ENCODE results near the gene COA3.

COA3 gene

DNA sequence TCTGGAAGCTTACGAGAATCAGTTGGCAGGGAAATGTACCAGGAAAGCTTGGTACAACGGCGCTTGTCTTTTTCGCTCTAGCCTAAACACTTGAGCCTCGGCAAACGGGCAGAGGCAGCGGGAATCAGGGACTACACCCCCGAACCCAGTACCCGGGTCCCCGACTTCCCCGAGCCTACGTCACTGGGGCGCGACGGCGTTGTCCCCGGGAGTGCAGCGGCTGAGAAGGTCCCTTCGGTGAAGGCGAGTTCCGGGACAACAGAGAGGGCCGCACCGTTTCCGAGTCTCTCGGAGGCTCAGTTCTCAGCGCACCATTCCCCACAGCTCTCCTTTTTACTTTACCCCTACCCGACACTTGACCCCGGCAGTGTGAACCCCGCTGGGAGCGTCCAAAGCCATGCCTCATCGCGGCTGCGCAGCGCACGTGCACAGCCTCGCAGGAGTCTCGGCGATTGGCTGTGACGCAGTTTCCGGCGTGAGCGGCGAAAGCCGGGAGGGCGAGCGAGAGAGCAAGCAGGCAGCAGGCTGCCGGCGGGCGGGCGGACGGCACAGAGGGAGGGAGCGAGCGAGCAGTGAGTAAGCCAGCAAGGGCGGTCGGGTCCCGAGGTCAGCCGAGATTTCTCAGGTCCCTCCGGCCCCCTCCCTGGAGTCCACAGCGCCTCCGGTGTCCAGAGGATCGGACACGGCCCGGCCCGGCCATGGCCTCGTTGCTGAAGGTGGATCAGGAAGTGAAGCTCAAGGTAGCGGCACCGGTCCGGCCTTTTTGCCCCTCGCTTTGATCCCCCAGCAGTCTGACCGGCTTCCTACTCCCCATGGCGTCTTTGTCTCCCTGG lies 34.6 kb upstream of the COA3 start, which contains the start of gene PSME3:
TSS of gene PSME3 (plus strand) at position 464 of the 833 bp plus-strand sequence. CDS start at position 699, 235 bp downstream.
- WGBS (ENCODE audit: insufficient coverage) = 0% methylated on average over 58 of the region's 71 CpGs
- Histone ChIP-seq H3K36me3 (ENCODE audit: control insufficient read depth in 4 of 4, insufficient read depth in 4 of 4, low read length in 3 of 4) (peaks cover 6 to 26% (median 17%) of the 10 kb centered on the region in 4 experiments), H3K27ac (ENCODE audit: insufficient read depth in 1 of 2, low read depth in 1 of 2, low read length in 2 of 2, poor library complexity in 1 of 2, severe bottlenecking in 2 of 2) (peak within 1 kb of the TSS; percentile 90 to 92), H3K27me3 (replicated peaks in 2 of 5; ENCODE audit: control insufficient read depth in 4 of 5, insufficient read depth in 5 of 5, low read length in 4 of 5) (no peaks in the 10 kb centered on the region), H3K9me3 (ENCODE audit: control extremely low read depth in 1 of 5, control insufficient read depth in 4 of 5, insufficient read depth in 2 of 5, low read depth in 1 of 5, low read length in 4 of 5) (no peaks in the 10 kb centered on the region), H3K4me3 (ENCODE audit: control insufficient read depth in 1 of 7, extremely low read depth in 1 of 7, insufficient read depth in 4 of 7, low read depth in 2 of 7, low read length in 6 of 7) (peak within 1 kb of the TSS; percentile 83 to 98 (median 85)), H3K4me1 (ENCODE audit: control extremely low read depth in 1 of 4, control insufficient read depth in 4 of 4, insufficient read depth in 4 of 4, low read length in 3 of 4) (peaks cover 13 to 21% (median 17%) of the 10 kb centered on the region in 4 experiments)
- POLR2A ChIA-PET = interaction anchor here (0.5 to 1.4 kb wide), 4 partner anchors 9 to 115 kb away, joined by 3 to 4 read pairs (median 3); partner anchors contain the start of gene BECN1
- peak; percentile 90 to 94 (median 90) for DNase-seq
- CTCF ChIA-PET = interaction anchor here (1.0 to 3.9 kb wide), 10 partner anchors 9 to 254 kb away, joined by 3 to 17 read pairs (median 5); partner anchors contain the start of gene BECN1

- H3K27ac ChIP-seq (ENCODE audit: insufficient read depth in 1 of 2, low read depth in 1 of 2, low read length in 2 of 2, poor library complexity in 1 of 2, severe bottlenecking in 2 of 2) = peak overlapping the region; percentile 90 to 92
- ChIA-PET POLR2A (interaction anchor here (0.9 kb wide), 1 partner anchor 106 kb away, joined by 3 read pairs; no protein-coding TSS in a partner anchor), CTCF (interaction anchor here (1.2 to 3.9 kb wide), 7 partner anchors 8 to 253 kb away, joined by 4 to 17 read pairs (median 5); partner anchors contain the start of gene BECN1)
- H3K9me3 ChIP-seq (ENCODE audit: control extremely low read depth in 1 of 5, control insufficient read depth in 4 of 5, insufficient read depth in 2 of 5, low read depth in 1 of 5, low read length in 4 of 5) = no peaks in the 10 kb centered on the region
- peaks cover 3 to 18% (median 11%) of the 10 kb centered on the region in 4 experiments for H3K36me3 ChIP-seq (ENCODE audit: control insufficient read depth in 4 of 4, insufficient read depth in 4 of 4, low read length in 3 of 4)
- DNase-seq = no peak
- H3K27me3 ChIP-seq (replicated peaks in 2 of 5; ENCODE audit: control insufficient read depth in 4 of 5, insufficient read depth in 5 of 5, low read length in 4 of 5) = no peaks in the 10 kb centered on the region
- H3K4me3 ChIP-seq (ENCODE audit: control insufficient read depth in 1 of 7, extremely low read depth in 1 of 7, insufficient read depth in 4 of 7, low read depth in 2 of 7, low read length in 6 of 7) = peak overlapping the region; percentile 83 to 98 (median 85)
- peaks cover 13 to 21% (median 17%) of the 10 kb centered on the region in 4 experiments for H3K4me1 ChIP-seq (ENCODE audit: control extremely low read depth in 1 of 4, control insufficient read depth in 4 of 4, insufficient read depth in 4 of 4, low read length in 3 of 4)
- WGBS (ENCODE audit: insufficient coverage) = 59% methylated on average over 6 of the region's 9 CpGs
Observed at GRCh38 chr17:42832213-42832933, 33.9 kb upstream of the COA3 start.

GRCh38 chr17:42830971-42831370 lies 32.5 kb upstream of the COA3 start:
- Histone ChIP-seq H3K27ac (ENCODE audit: insufficient read depth in 1 of 2, low read depth in 1 of 2, low read length in 2 of 2, poor library complexity in 1 of 2, severe bottlenecking in 2 of 2) (no peak overlapping the region), H3K9me3 (ENCODE audit: control extremely low read depth in 1 of 5, control insufficient read depth in 4 of 5, insufficient read depth in 2 of 5, low read depth in 1 of 5, low read length in 4 of 5) (no peaks in the 10 kb centered on the region), H3K4me1 (ENCODE audit: control extremely low read depth in 1 of 4, control insufficient read depth in 4 of 4, insufficient read depth in 4 of 4, low read length in 3 of 4) (peaks cover 13 to 21% (median 17%) of the 10 kb centered on the region in 4 experiments), H3K27me3 (replicated peaks in 2 of 5; ENCODE audit: control insufficient read depth in 4 of 5, insufficient read depth in 5 of 5, low read length in 4 of 5) (no peaks in the 10 kb centered on the region), H3K4me3 (ENCODE audit: control insufficient read depth in 1 of 7, extremely low read depth in 1 of 7, insufficient read depth in 4 of 7, low read depth in 2 of 7, low read length in 6 of 7) (no peak overlapping the region), H3K36me3 (ENCODE audit: control insufficient read depth in 4 of 4, insufficient read depth in 4 of 4, low read length in 3 of 4) (peaks cover 3 to 10% (median 6%) of the 10 kb centered on the region in 4 experiments)
- no peak for DNase-seq
- POLR2A ChIA-PET = no interaction called here
- CTCF ChIA-PET = interaction anchor here (1.2 to 3.9 kb wide), 4 partner anchors 7 to 103 kb away, joined by 3 to 17 read pairs (median 8); partner anchors contain the start of gene BECN1

DNA sequence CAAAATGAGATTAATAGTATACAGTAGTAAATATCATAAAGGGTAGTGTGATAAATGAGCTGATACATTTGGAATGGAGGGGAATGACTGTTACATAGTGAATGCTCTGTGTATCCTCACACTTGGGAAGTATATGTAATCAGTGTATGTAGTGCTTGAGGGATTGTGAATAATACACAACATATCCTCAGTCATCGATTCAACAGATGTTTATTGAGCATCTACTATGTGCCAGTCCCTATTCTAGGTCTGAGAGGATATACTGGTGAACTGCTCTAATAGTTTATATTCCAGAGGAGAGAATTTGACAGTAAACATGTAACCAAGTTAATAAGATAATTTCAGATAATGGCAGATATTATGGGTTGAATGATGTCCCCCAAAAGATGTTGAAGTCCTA lies 29.0 kb upstream of the COA3 start:
- Histone ChIP-seq H3K27me3 (replicated peaks in 2 of 5; ENCODE audit: control insufficient read depth in 4 of 5, insufficient read depth in 5 of 5, low read length in 4 of 5) (no peaks in the 10 kb centered on the region), H3K9me3 (ENCODE audit: control extremely low read depth in 1 of 5, control insufficient read depth in 4 of 5, insufficient read depth in 2 of 5, low read depth in 1 of 5, low read length in 4 of 5) (no peaks in the 10 kb centered on the region), H3K36me3 (ENCODE audit: control insufficient read depth in 4 of 4, insufficient read depth in 4 of 4, low read length in 3 of 4) (peaks cover 0 to 3% (median 0%) of the 10 kb centered on the region in 4 experiments), H3K4me3 (ENCODE audit: control insufficient read depth in 1 of 7, extremely low read depth in 1 of 7, insufficient read depth in 4 of 7, low read depth in 2 of 7, low read length in 6 of 7) (no peak overlapping the region), H3K4me1 (ENCODE audit: control extremely low read depth in 1 of 4, control insufficient read depth in 4 of 4, insufficient read depth in 4 of 4, low read length in 3 of 4) (peaks cover under 1 to 19% (median 16%) of the 10 kb centered on the region in 4 experiments), H3K27ac (ENCODE audit: insufficient read depth in 1 of 2, low read depth in 1 of 2, low read length in 2 of 2, poor library complexity in 1 of 2, severe bottlenecking in 2 of 2) (no peak overlapping the region)
- WGBS (ENCODE audit: insufficient coverage) = no CpG with 5 or more reads among the region's 1 CpG
- ChIA-PET POLR2A (no interaction called here), CTCF (interaction anchor here (1.7 kb wide), 1 partner anchor 12 kb away, joined by 5 read pairs; no protein-coding TSS in a partner anchor)
- DNase-seq = no peak

GRCh38 chr17:42821176-42821575 lies 22.7 kb upstream of the COA3 start:
- 100% methylated on average over 1 of the region's 7 CpGs for WGBS (ENCODE audit: insufficient coverage)
- POLR2A ChIA-PET = interaction anchor here (0.6 kb wide), 1 partner anchor 1030 kb away, joined by 7 read pairs; no protein-coding TSS in a partner anchor
- H3K36me3 ChIP-seq (ENCODE audit: control insufficient read depth in 4 of 4, insufficient read depth in 4 of 4, low read length in 3 of 4) = peaks cover 9 to 47% (median 36%) of the 10 kb centered on the region in 4 experiments

DNA sequence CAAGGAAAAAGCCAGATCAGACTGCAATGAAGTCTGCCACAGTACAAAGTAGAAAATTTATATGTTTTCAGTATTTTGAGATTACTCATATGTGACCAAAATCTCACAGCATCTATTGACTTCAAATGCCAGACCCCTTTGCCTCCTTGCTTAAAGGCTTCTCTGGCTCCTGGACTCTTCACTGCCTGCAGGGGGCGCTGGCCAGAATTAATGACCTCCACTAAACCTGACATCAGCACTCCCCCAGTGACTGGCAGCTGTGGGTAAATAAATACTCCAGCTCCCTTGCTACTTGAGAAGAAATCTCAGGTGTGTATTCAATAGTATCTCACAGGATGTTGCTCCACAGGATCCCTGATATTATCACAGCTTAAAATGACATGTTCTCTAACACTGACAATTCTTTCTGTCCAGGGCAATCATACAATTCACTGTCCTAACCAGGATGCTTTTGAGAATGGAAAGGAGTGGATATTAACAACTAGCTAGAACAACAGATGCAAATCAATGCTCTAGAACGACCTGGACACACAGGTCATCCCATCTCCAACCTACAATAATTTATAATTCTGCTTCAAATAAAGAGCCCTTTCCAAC lies 21.5 kb upstream of the COA3 start:
- whole genome bisulfite sequencing (ENCODE audit: insufficient coverage) = 50% methylated on average over 2 of the region's 2 CpGs
- Histone ChIP-seq H3K27ac (ENCODE audit: insufficient read depth in 1 of 2, low read depth in 1 of 2, low read length in 2 of 2, poor library complexity in 1 of 2, severe bottlenecking in 2 of 2) (no peak overlapping the region), H3K27me3 (replicated peaks in 2 of 5; ENCODE audit: control insufficient read depth in 4 of 5, insufficient read depth in 5 of 5, low read length in 4 of 5) (no peaks in the 10 kb centered on the region), H3K9me3 (ENCODE audit: control extremely low read depth in 1 of 5, control insufficient read depth in 4 of 5, insufficient read depth in 2 of 5, low read depth in 1 of 5, low read length in 4 of 5) (no peaks in the 10 kb centered on the region), H3K36me3 (ENCODE audit: control insufficient read depth in 4 of 4, insufficient read depth in 4 of 4, low read length in 3 of 4) (peaks cover 15 to 58% (median 47%) of the 10 kb centered on the region in 4 experiments), H3K4me3 (ENCODE audit: control insufficient read depth in 1 of 7, extremely low read depth in 1 of 7, insufficient read depth in 4 of 7, low read depth in 2 of 7, low read length in 6 of 7) (no peak overlapping the region), H3K4me1 (ENCODE audit: control extremely low read depth in 1 of 4, control insufficient read depth in 4 of 4, insufficient read depth in 4 of 4, low read length in 3 of 4) (peaks cover 0 to 14% (median 11%) of the 10 kb centered on the region in 4 experiments)
- ChIA-PET POLR2A (no interaction called here), CTCF (interaction anchor here (1.1 to 8.6 kb wide), 12 partner anchors 11 to 242 kb away, joined by 3 to 51 read pairs (median 5); no protein-coding TSS in a partner anchor)
- DNase-seq = peak; percentile 69 to 86 (median 83)

More at GRCh38 chr17:42821176-42821575, 22.7 kb upstream of the COA3 start:
- Histone ChIP-seq H3K27ac (ENCODE audit: insufficient read depth in 1 of 2, low read depth in 1 of 2, low read length in 2 of 2, poor library complexity in 1 of 2, severe bottlenecking in 2 of 2) (no peak overlapping the region), H3K4me1 (ENCODE audit: control extremely low read depth in 1 of 4, control insufficient read depth in 4 of 4, insufficient read depth in 4 of 4, low read length in 3 of 4) (peaks cover 0 to 14% (median 11%) of the 10 kb centered on the region in 4 experiments), H3K9me3 (ENCODE audit: control extremely low read depth in 1 of 5, control insufficient read depth in 4 of 5, insufficient read depth in 2 of 5, low read depth in 1 of 5, low read length in 4 of 5) (no peaks in the 10 kb centered on the region), H3K27me3 (replicated peaks in 2 of 5; ENCODE audit: control insufficient read depth in 4 of 5, insufficient read depth in 5 of 5, low read length in 4 of 5) (no peaks in the 10 kb centered on the region), H3K4me3 (ENCODE audit: control insufficient read depth in 1 of 7, extremely low read depth in 1 of 7, insufficient read depth in 4 of 7, low read depth in 2 of 7, low read length in 6 of 7) (no peak overlapping the region)
- DNase-seq = no peak
- CTCF ChIA-PET = interaction anchor here (1.4 to 8.6 kb wide), 7 partner anchors 10 to 243 kb away, joined by 3 to 51 read pairs (median 6); no protein-coding TSS in a partner anchor

Data from common myeloid progenitor, CD34-positive (primary cell).